GM18502 (cell line): ENCODE measurements around the gene OGA.

Experiments used
- ATAC-seq: cut with Tn5 transposase; IDR thresholded peaks from one replicate; pipeline ENCODE4 v1.9.1; 2021; ENCODE audit warnings: mild to moderate bottlenecking; ENCODE audit not compliant: unreplicated experiment, poor library complexity

Gene OGA

GRCh38 chr10:101766306-101766705 is 51.9 kb downstream of the OGA start:
- ATAC-seq, result no peak

- no peak for ATAC-seq
These were observed 55.0 kb downstream of the OGA start for GRCh38 chr10:101763141-101763846.

- ATAC-seq, result no peak
These were observed 55.5 kb downstream of the OGA start for GRCh38 chr10:101762736-101763135.

- ATAC-seq, result no peak
These were observed 57.0 kb downstream of the OGA start for GRCh38 chr10:101761226-101761625.

- ATAC-seq, result no peak
These were observed 57.7 kb downstream of the OGA start for GRCh38 chr10:101760510-101760909.

- ATAC-seq, result no peak
These were observed 58.7 kb downstream of the OGA start for GRCh38 chr10:101759309-101760247.

GRCh38 chr10:101758858-101759257 is 59.4 kb downstream of the OGA start:
- no peak for ATAC-seq

GRCh38 chr10:101752241-101752640 is 66.0 kb downstream of the OGA start:
- ATAC-seq, result no peak

GRCh38 chr10:101749047-101750016 is 68.9 kb downstream of the OGA start:
- no peak for ATAC-seq

- ATAC-seq, result no peak
These were observed 69.7 kb downstream of the OGA start for GRCh38 chr10:101748496-101748895.

GRCh38 chr10:101745074-101745696 is 73.1 kb downstream of the OGA start:
- no peak for ATAC-seq

- ATAC-seq, result no peak
These were observed 74.0 kb downstream of the OGA start for GRCh38 chr10:101744267-101744666.

GRCh38 chr10:101741938-101742337 is 76.3 kb downstream of the OGA start:
- ATAC-seq, result no peak

- ATAC-seq, result no peak
These were observed 81.6 kb downstream of the OGA start for GRCh38 chr10:101736666-101737065.
